Measurements from ENCODE around the gene VWC2L.

DNA sequence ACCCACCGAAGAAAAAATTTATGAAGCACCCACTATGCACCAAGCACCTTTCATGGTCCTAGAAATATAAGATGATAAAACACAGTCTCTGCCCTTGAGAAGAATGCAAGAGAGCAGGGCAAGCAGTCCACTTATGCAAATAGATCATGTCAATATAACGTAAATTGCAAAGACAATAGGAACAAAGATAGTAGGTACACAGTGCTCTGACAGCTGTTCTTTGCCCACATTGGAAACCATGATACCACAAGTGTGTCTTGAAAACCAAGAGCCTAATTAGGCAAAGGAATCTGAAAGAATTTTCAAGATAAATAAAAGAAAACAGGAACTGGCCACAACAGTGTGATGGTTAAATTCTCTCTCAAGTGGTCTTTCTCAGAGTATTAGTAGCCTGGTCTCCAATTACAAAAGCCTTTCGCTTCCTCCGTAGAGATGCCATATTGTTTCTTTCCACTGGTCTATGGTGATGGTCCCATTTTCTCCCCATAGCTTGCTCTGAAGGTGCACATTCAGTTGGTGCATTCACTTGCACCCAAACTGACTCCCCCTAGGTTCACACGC, 108.5 kb downstream of the VWC2L start:
- TF ChIP-seq, protein P1, sequence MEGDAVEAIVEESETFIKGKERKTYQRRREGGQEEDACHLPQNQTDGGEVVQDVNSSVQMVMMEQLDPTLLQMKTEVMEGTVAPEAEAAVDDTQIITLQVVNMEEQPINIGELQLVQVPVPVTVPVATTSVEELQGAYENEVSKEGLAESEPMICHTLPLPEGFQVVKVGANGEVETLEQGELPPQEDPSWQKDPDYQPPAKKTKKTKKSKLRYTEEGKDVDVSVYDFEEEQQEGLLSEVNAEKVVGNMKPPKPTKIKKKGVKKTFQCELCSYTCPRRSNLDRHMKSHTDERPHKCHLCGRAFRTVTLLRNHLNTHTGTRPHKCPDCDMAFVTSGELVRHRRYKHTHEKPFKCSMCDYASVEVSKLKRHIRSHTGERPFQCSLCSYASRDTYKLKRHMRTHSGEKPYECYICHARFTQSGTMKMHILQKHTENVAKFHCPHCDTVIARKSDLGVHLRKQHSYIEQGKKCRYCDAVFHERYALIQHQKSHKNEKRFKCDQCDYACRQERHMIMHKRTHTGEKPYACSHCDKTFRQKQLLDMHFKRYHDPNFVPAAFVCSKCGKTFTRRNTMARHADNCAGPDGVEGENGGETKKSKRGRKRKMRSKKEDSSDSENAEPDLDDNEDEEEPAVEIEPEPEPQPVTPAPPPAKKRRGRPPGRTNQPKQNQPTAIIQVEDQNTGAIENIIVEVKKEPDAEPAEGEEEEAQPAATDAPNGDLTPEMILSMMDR (IDR thresholded peaks at IDR 0.05; ENCODE audit: control extremely low read depth in 1 of 3, insufficient read depth in 1 of 3, low read depth in 1 of 3, low read length in 3 of 3) = no peak
- TF ChIP-seq RFX5 (IDR thresholded peaks at IDR 0.05; ENCODE audit: borderline replicate concordance, low read depth, low read length) = no peak
- TF ChIP-seq POLR2A (IDR thresholded peaks at IDR 0.05; ENCODE audit: control extremely low read depth in 1 of 2, low read depth in 2 of 2, low read length in 2 of 2) = no peak
- TF ChIP-seq ZNF274 (IDR thresholded peaks at IDR 0.05; ENCODE audit: borderline replicate concordance, extremely low read depth, low read length) = no peak
- TF ChIP-seq, protein P2, sequence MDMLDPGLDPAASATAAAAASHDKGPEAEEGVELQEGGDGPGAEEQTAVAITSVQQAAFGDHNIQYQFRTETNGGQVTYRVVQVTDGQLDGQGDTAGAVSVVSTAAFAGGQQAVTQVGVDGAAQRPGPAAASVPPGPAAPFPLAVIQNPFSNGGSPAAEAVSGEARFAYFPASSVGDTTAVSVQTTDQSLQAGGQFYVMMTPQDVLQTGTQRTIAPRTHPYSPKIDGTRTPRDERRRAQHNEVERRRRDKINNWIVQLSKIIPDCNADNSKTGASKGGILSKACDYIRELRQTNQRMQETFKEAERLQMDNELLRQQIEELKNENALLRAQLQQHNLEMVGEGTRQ (IDR thresholded peaks at IDR 0.05; ENCODE audit: low read length) = no peak
- TF ChIP-seq, protein P3, sequence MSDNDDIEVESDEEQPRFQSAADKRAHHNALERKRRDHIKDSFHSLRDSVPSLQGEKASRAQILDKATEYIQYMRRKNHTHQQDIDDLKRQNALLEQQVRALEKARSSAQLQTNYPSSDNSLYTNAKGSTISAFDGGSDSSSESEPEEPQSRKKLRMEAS (IDR thresholded peaks at IDR 0.05) = no peak
- TF ChIP-seq EZH2 (IDR thresholded peaks at IDR 0.05; ENCODE audit: low read depth, low read length, severe bottlenecking) = no peak
- TF ChIP-seq YY1 (IDR thresholded peaks at IDR 0.05; ENCODE audit: low read depth, low read length) = no peak
- TF ChIP-seq RAD21 (IDR thresholded peaks at IDR 0.05 in 1 of 2, conservative IDR thresholded peaks at IDR 0.05 in 1 of 2; ENCODE audit: low read depth in 2 of 2, low read length in 2 of 2) = no peak
- no peak for TF ChIP-seq CREB1 (IDR thresholded peaks at IDR 0.05)
- TF ChIP-seq GTF2F1 (IDR thresholded peaks at IDR 0.05; ENCODE audit: borderline replicate concordance, low read depth, low read length) = no peak

Measured in H1 (cell line).